ENCODE measurements around the gene RP2. TPM values are rescaled to one million over a fixed set of nuclear protein-coding genes. Genes with fewer than 3 reads are reported as not detected.

Gene RP2
- total RNA-seq, 2 experiments from 2014 or later = 6.5 to 6.6 TPM

- peaks cover 6% of the 10 kb centered on the region for H3K4me1 Mint-ChIP-seq
- no peak overlapping the region for H3K4me3 Mint-ChIP-seq
- DNase-seq = no peak
- no peak overlapping the region for H3K27ac Mint-ChIP-seq
- no peaks in the 10 kb centered on the region for H3K27me3 Mint-ChIP-seq
- no peaks in the 10 kb centered on the region for H3K9me3 Mint-ChIP-seq
- H3K36me3 Mint-ChIP-seq = no peaks in the 10 kb centered on the region
Observed at GRCh38 chrX:46831765-46832327, 5.0 kb upstream of the RP2 start.

GRCh38 chrX:46837558-46838485, 979 bp downstream of the RP2 start:
- H3K4me1 Mint-ChIP-seq = peaks cover 7% of the 10 kb centered on the region
- DNase-seq = no peak
- H3K36me3 Mint-ChIP-seq = peaks cover 2% of the 10 kb centered on the region
- peak overlapping the region; percentile 92 for H3K4me3 Mint-ChIP-seq
- H3K27ac Mint-ChIP-seq = peak overlapping the region; percentile 92
- no peaks in the 10 kb centered on the region for H3K27me3 Mint-ChIP-seq
- H3K9me3 Mint-ChIP-seq = no peaks in the 10 kb centered on the region

GRCh38 chrX:46838486-46838870, 1.6 kb downstream of the RP2 start:
- Mint-ChIP-seq H3K4me1 (peaks cover 7% of the 10 kb centered on the region), H3K27me3 (no peaks in the 10 kb centered on the region), H3K9me3 (no peaks in the 10 kb centered on the region), H3K36me3 (peaks cover 2% of the 10 kb centered on the region), H3K27ac (no peak overlapping the region), H3K4me3 (peak overlapping the region; percentile 92)
- DNase-seq = no peak

GRCh38 chrX:46838974-46839480, 2.2 kb downstream of the RP2 start:
- H3K36me3 Mint-ChIP-seq = peaks cover 2% of the 10 kb centered on the region
- H3K27ac Mint-ChIP-seq = no peak overlapping the region
- no peaks in the 10 kb centered on the region for H3K9me3 Mint-ChIP-seq
- H3K4me3 Mint-ChIP-seq = no peak overlapping the region
- DNase-seq = no peak
- peaks cover 7% of the 10 kb centered on the region for H3K4me1 Mint-ChIP-seq
- no peaks in the 10 kb centered on the region for H3K27me3 Mint-ChIP-seq

- Mint-ChIP-seq H3K36me3 (peaks cover 3% of the 10 kb centered on the region), H3K4me1 (peaks cover 7% of the 10 kb centered on the region), H3K4me3 (no peak overlapping the region), H3K9me3 (peaks cover 2% of the 10 kb centered on the region), H3K27me3 (no peaks in the 10 kb centered on the region), H3K27ac (no peak overlapping the region)
- DNase-seq = no peak
Observed at GRCh38 chrX:46840946-46841345, 4.1 kb downstream of the RP2 start.

- Mint-ChIP-seq H3K36me3 (peaks cover 3% of the 10 kb centered on the region), H3K9me3 (peaks cover 2% of the 10 kb centered on the region), H3K27ac (no peak overlapping the region), H3K4me1 (peaks cover 4% of the 10 kb centered on the region), H3K4me3 (no peak overlapping the region), H3K27me3 (no peaks in the 10 kb centered on the region)
- no peak for DNase-seq
Observed at GRCh38 chrX:46841346-46841745, 4.5 kb downstream of the RP2 start.

GRCh38 chrX:46844913-46845312, 8.1 kb downstream of the RP2 start:
- peaks cover 3% of the 10 kb centered on the region for H3K36me3 Mint-ChIP-seq
- H3K4me3 Mint-ChIP-seq = no peak overlapping the region
- H3K9me3 Mint-ChIP-seq = peaks cover 2% of the 10 kb centered on the region
- peaks cover 4% of the 10 kb centered on the region for H3K4me1 Mint-ChIP-seq
- H3K27me3 Mint-ChIP-seq = no peaks in the 10 kb centered on the region
- DNase-seq = no peak
- no peak overlapping the region for H3K27ac Mint-ChIP-seq

- no peaks in the 10 kb centered on the region for H3K27me3 Mint-ChIP-seq
- no peaks in the 10 kb centered on the region for H3K9me3 Mint-ChIP-seq
- peaks cover 8% of the 10 kb centered on the region for H3K4me1 Mint-ChIP-seq
- H3K36me3 Mint-ChIP-seq = peaks cover 8% of the 10 kb centered on the region
- H3K4me3 Mint-ChIP-seq = no peak overlapping the region
- H3K27ac Mint-ChIP-seq = no peak overlapping the region
- DNase-seq = no peak
Observed at GRCh38 chrX:46849933-46850332, 13.1 kb downstream of the RP2 start.

GRCh38 chrX:46850771-46851170, 13.9 kb downstream of the RP2 start:
- Mint-ChIP-seq H3K4me3 (no peak overlapping the region), H3K27me3 (no peaks in the 10 kb centered on the region), H3K4me1 (peaks cover 8% of the 10 kb centered on the region), H3K9me3 (no peaks in the 10 kb centered on the region), H3K36me3 (peaks cover 11% of the 10 kb centered on the region), H3K27ac (no peak overlapping the region)
- DNase-seq = no peak

GRCh38 chrX:46856483-46856882, 19.6 kb downstream of the RP2 start:
- H3K4me1 Mint-ChIP-seq = no peaks in the 10 kb centered on the region
- no peaks in the 10 kb centered on the region for H3K9me3 Mint-ChIP-seq
- no peak for DNase-seq
- no peaks in the 10 kb centered on the region for H3K27me3 Mint-ChIP-seq
- H3K4me3 Mint-ChIP-seq = no peak overlapping the region
- no peak overlapping the region for H3K27ac Mint-ChIP-seq
- peaks cover 7% of the 10 kb centered on the region for H3K36me3 Mint-ChIP-seq

- H3K9me3 Mint-ChIP-seq = no peaks in the 10 kb centered on the region
- no peak overlapping the region for H3K27ac Mint-ChIP-seq
- no peak for DNase-seq
- H3K27me3 Mint-ChIP-seq = no peaks in the 10 kb centered on the region
- H3K4me1 Mint-ChIP-seq = no peaks in the 10 kb centered on the region
- peaks cover 4% of the 10 kb centered on the region for H3K36me3 Mint-ChIP-seq
- no peak overlapping the region for H3K4me3 Mint-ChIP-seq
Observed at GRCh38 chrX:46860557-46860956, 23.7 kb downstream of the RP2 start.

- no peaks in the 10 kb centered on the region for H3K4me1 Mint-ChIP-seq
- H3K27me3 Mint-ChIP-seq = no peaks in the 10 kb centered on the region
- H3K4me3 Mint-ChIP-seq = no peak overlapping the region
- H3K36me3 Mint-ChIP-seq = peaks cover 15% of the 10 kb centered on the region
- no peak for DNase-seq
- no peak overlapping the region for H3K27ac Mint-ChIP-seq
- H3K9me3 Mint-ChIP-seq = no peaks in the 10 kb centered on the region
Observed at GRCh38 chrX:46863072-46863471, 26.2 kb downstream of the RP2 start.

- Mint-ChIP-seq H3K27me3 (no peaks in the 10 kb centered on the region), H3K4me1 (no peaks in the 10 kb centered on the region), H3K36me3 (peaks cover 15% of the 10 kb centered on the region), H3K4me3 (no peak overlapping the region), H3K27ac (no peak overlapping the region), H3K9me3 (no peaks in the 10 kb centered on the region)
- DNase-seq = no peak
Observed at GRCh38 chrX:46864606-46865005, 27.8 kb downstream of the RP2 start.

- no peaks in the 10 kb centered on the region for H3K4me1 Mint-ChIP-seq
- peaks cover 15% of the 10 kb centered on the region for H3K36me3 Mint-ChIP-seq
- H3K27me3 Mint-ChIP-seq = no peaks in the 10 kb centered on the region
- H3K4me3 Mint-ChIP-seq = no peak overlapping the region
- H3K9me3 Mint-ChIP-seq = no peaks in the 10 kb centered on the region
- no peak for DNase-seq
- no peak overlapping the region for H3K27ac Mint-ChIP-seq
Observed at GRCh38 chrX:46865281-46865680, 28.4 kb downstream of the RP2 start.

- Mint-ChIP-seq H3K9me3 (no peaks in the 10 kb centered on the region), H3K27ac (no peak overlapping the region), H3K27me3 (no peaks in the 10 kb centered on the region), H3K36me3 (peaks cover 15% of the 10 kb centered on the region), H3K4me1 (no peaks in the 10 kb centered on the region), H3K4me3 (no peak overlapping the region)
- DNase-seq = no peak
Observed at GRCh38 chrX:46866726-46867125, 29.9 kb downstream of the RP2 start.

GRCh38 chrX:46873746-46874145, 36.9 kb downstream of the RP2 start:
- Mint-ChIP-seq H3K9me3 (no peaks in the 10 kb centered on the region), H3K27ac (no peak overlapping the region), H3K4me3 (no peak overlapping the region), H3K36me3 (peaks cover 2% of the 10 kb centered on the region), H3K4me1 (no peaks in the 10 kb centered on the region), H3K27me3 (no peaks in the 10 kb centered on the region)
- no peak for DNase-seq

Data from activated naive CD8-positive, alpha-beta T cell treated with anti-CD3 and anti-CD28 coated beads for 36 hours (primary cell).